ENCODE data around the gene A4GALT. TPM values are rescaled to one million over a fixed set of nuclear protein-coding genes. Genes with fewer than 3 reads are reported as not detected.
A peak's percentile ranks its signal among the peaks of the same experiment; 100 is the strongest.

The A4GALT gene
- total and polyA plus RNA-seq, 7 donors, result 1.6 to 51.0 (median 23.5) TPM

- Histone ChIP-seq H3K4me3 (no peak overlapping the region), H3K27me3 (no peaks in the 10 kb centered on the region), H3K4me1 (peaks cover 0 to 27% (median 16%) of the 10 kb centered on the region in 4 donors), H3K9me3 (no peaks in the 10 kb centered on the region), H3K36me3 (no peaks in the 10 kb centered on the region), H3K27ac (peak overlapping the region in 3 of 4 donors; percentile 3 to 52 (median 35))
- intact Hi-C loops (cut with DNase I), result loop anchor here (5.0 kb wide), 1 partner anchor 107 kb away; no protein-coding TSS in a partner anchor
- 58% methylated on average over 11 of the region's 11 CpGs for WGBS, 2 donors
- TF ChIP-seq POLR2AphosphoS5 (IDR thresholded peaks at IDR 0.05) (no peak), POLR2A (IDR thresholded peaks at IDR 0.05) (no peak), EP300 (IDR thresholded peaks at IDR 0.05) (no peak), CTCF (IDR thresholded peaks at IDR 0.05) (no peak)
- no peak for DNase-seq
Measured at GRCh38 chr22:42664976-42665831, 55.5 kb downstream of the A4GALT start.

GRCh38 chr22:42661985-42662831, 58.5 kb downstream of the A4GALT start:
- intact Hi-C loops (cut with DNase I), result loop anchor here (1.0 to 5.0 kb wide), 2 partner anchors 57 to 110 kb away; no protein-coding TSS in a partner anchor
- DNase-seq, result peak; percentile 86
- H3K36me3 ChIP-seq, result no peaks in the 10 kb centered on the region
- peak overlapping the region; percentile 67 to 82 (median 71) for H3K27ac ChIP-seq
- no peak for TF ChIP-seq POLR2A (IDR thresholded peaks at IDR 0.05)
- TF ChIP-seq EP300 (IDR thresholded peaks at IDR 0.05), result no peak
- TF ChIP-seq CTCF (IDR thresholded peaks at IDR 0.05), result peak; percentile 42 to 81 (median 64)
- TF ChIP-seq POLR2AphosphoS5 (IDR thresholded peaks at IDR 0.05), result peak in 1 of 4 donors; percentile 56
- peaks cover 0 to 27% (median 16%) of the 10 kb centered on the region in 4 donors for H3K4me1 ChIP-seq
- peak overlapping the region; percentile 32 to 57 (median 53) for H3K4me3 ChIP-seq
- 2 to 7% methylated on average over 68 of the region's 68 CpGs for WGBS, 2 donors
- H3K9me3 ChIP-seq, result no peaks in the 10 kb centered on the region
- H3K27me3 ChIP-seq, result no peaks in the 10 kb centered on the region

GRCh38 chr22:42656578-42656977, 64.1 kb downstream of the A4GALT start:
- H3K27me3 ChIP-seq, result no peaks in the 10 kb centered on the region

GRCh38 chr22:42655693-42656092, 65.0 kb downstream of the A4GALT start:
- Histone ChIP-seq H3K27me3 (no peaks in the 10 kb centered on the region), H3K4me1 (no peaks in the 10 kb centered on the region), H3K27ac (no peak overlapping the region), H3K4me3 (no peak overlapping the region), H3K36me3 (no peaks in the 10 kb centered on the region), H3K9me3 (no peaks in the 10 kb centered on the region)
- no peak for TF ChIP-seq CTCF (IDR thresholded peaks at IDR 0.05)
- no peak for TF ChIP-seq POLR2AphosphoS5 (IDR thresholded peaks at IDR 0.05)
- TF ChIP-seq POLR2A (IDR thresholded peaks at IDR 0.05), result no peak
- no peak for TF ChIP-seq EP300 (IDR thresholded peaks at IDR 0.05)
- intact Hi-C loops (cut with DNase I), result no loop called here
- 28 to 48% methylated on average over 9 of the region's 9 CpGs for WGBS, 2 donors
- no peak for DNase-seq

More at GRCh38 chr22:42656578-42656977, 64.1 kb downstream of the A4GALT start:
- H3K9me3 ChIP-seq, result no peaks in the 10 kb centered on the region
- 87 to 94% methylated on average over 8 of the region's 8 CpGs for WGBS, 2 donors
- H3K27ac ChIP-seq, result no peak overlapping the region
- H3K4me1 ChIP-seq, result peaks cover 0 to 3% (median 1%) of the 10 kb centered on the region in 4 donors
- TF ChIP-seq EP300 (IDR thresholded peaks at IDR 0.05) (no peak), POLR2AphosphoS5 (IDR thresholded peaks at IDR 0.05) (no peak), POLR2A (IDR thresholded peaks at IDR 0.05) (no peak), CTCF (IDR thresholded peaks at IDR 0.05) (no peak)
- intact Hi-C loops (cut with DNase I), result no loop called here
- no peak overlapping the region for H3K4me3 ChIP-seq
- no peaks in the 10 kb centered on the region for H3K36me3 ChIP-seq
- DNase-seq, result no peak
